WERI-Rb-1 (cell line): ENCODE data around the gene CDKAL1.

Source experiments
- DNase-seq: peaks from one replicate; pipeline ENCODE4 v3.0.0-alpha.2; 2020
- H3K27ac ChIP-seq: fragments of 250-450 bp; sonication (Bioruptor Pico); 2 replicates; pipeline ENCODE4 v1.5.1; 2020; ENCODE audit warnings: mild to moderate bottlenecking, moderate library complexity
- H3K27me3 ChIP-seq: fragments of 250-450 bp; sonication (Bioruptor Pico); 2 replicates; pipeline ENCODE4 v1.5.1; 2021; ENCODE audit warnings: mild to moderate bottlenecking, low read depth, moderate library complexity; ENCODE audit not compliant: insufficient read depth, severe bottlenecking
- H3K36me3 ChIP-seq: fragments of 250-450 bp; sonication (Bioruptor Pico); 2 replicates; pipeline ENCODE4 v1.5.1; 2020; ENCODE audit warnings: mild to moderate bottlenecking, moderate library complexity
- H3K4me3 ChIP-seq: 2 replicates; pipeline ENCODE4 v1.5.1; 2011; ENCODE audit warnings: low read depth, mild to moderate bottlenecking, control low read depth, low read length
- H3K9me3 ChIP-seq: fragments of 250-450 bp; sonication (Bioruptor Pico); 2 replicates; pipeline ENCODE4 v1.5.1; 2021; ENCODE audit warnings: mild to moderate bottlenecking, moderate library complexity; ENCODE audit not compliant: severe bottlenecking
- CTCF ChIP-seq: IDR thresholded peaks from 2 replicates; pipeline ENCODE4 v1.5.1; 2011; ENCODE audit warnings: low read depth, mild to moderate bottlenecking, control low read depth, inconsistent platforms, low read length

Gene CDKAL1

GRCh38 chr6:20775981-20776380 is 241.7 kb downstream of the CDKAL1 start:
- H3K4me3 ChIP-seq = no peak overlapping the region
- no peak overlapping the region for H3K27ac ChIP-seq
- TF ChIP-seq CTCF = no peak
- H3K36me3 ChIP-seq = peaks cover 20% of the 10 kb centered on the region
- no peaks in the 10 kb centered on the region for H3K27me3 ChIP-seq
- no peak for DNase-seq
- H3K9me3 ChIP-seq = peaks cover 6% of the 10 kb centered on the region

- Histone ChIP-seq H3K9me3 (no peaks in the 10 kb centered on the region), H3K4me3 (no peak overlapping the region), H3K27ac (no peak overlapping the region), H3K36me3 (peaks cover 25% of the 10 kb centered on the region), H3K27me3 (no peaks in the 10 kb centered on the region)
- DNase-seq = no peak
- no peak for TF ChIP-seq CTCF
Measured at GRCh38 chr6:20777801-20778200, 243.5 kb downstream of the CDKAL1 start.

- Histone ChIP-seq H3K9me3 (no peaks in the 10 kb centered on the region), H3K36me3 (peaks cover 28% of the 10 kb centered on the region), H3K4me3 (no peak overlapping the region), H3K27me3 (no peaks in the 10 kb centered on the region), H3K27ac (no peak overlapping the region)
- TF ChIP-seq CTCF = no peak
- no peak for DNase-seq
Measured at GRCh38 chr6:20778459-20778858, 244.2 kb downstream of the CDKAL1 start.

GRCh38 chr6:20778912-20779311 is 244.7 kb downstream of the CDKAL1 start:
- Histone ChIP-seq H3K27ac (no peak overlapping the region), H3K9me3 (no peaks in the 10 kb centered on the region), H3K4me3 (no peak overlapping the region), H3K36me3 (peaks cover 32% of the 10 kb centered on the region), H3K27me3 (no peaks in the 10 kb centered on the region)
- DNase-seq = no peak
- TF ChIP-seq CTCF = no peak

GRCh38 chr6:20789162-20789561 is 254.9 kb downstream of the CDKAL1 start:
- DNase-seq = no peak
- H3K27ac ChIP-seq = peak overlapping the region; percentile 5; the same call in 1 of the 2 replicates
- no peaks in the 10 kb centered on the region for H3K27me3 ChIP-seq
- peak; percentile 39 for TF ChIP-seq CTCF
- H3K9me3 ChIP-seq = no peaks in the 10 kb centered on the region
- peaks cover 3% of the 10 kb centered on the region for H3K36me3 ChIP-seq
- no peak overlapping the region for H3K4me3 ChIP-seq

DNA sequence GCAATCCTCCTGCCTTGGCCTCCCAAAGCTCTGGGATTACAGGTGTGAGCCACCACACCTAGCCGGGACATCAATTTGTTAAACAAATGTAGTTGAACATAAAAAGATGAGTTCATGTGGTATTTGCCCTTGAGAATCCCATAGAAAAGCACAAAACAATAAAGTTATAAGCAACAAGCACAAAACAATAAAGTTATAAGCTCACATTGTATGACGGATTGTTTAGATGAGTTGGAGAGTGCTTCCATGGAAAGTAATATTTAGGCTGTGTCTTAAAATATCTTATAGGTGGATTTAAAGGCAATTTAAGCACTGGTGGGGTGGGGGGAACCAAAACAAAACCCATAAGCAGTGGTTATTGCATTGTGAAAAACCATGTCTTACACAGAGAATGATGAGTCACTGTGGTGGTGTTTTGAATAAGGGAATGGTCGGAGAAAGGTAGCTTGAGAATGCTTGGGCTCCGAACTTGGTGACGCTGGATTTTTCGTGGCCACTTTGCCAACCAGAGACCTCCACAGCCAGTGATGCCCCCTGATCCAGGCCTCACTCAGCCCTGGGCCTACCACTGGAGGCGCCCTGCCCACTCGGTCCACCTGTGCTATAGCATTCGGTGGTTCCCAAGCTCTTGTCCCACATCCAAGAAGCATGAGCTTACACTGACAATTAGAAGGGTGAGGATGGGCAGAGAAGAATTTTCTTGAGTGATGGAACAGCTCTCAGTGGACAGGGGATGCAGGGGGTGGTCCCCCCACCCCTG is 256.0 kb downstream of the CDKAL1 start:
- no peak for DNase-seq
- H3K9me3 ChIP-seq = no peaks in the 10 kb centered on the region
- no peak overlapping the region for H3K27ac ChIP-seq
- H3K27me3 ChIP-seq = no peaks in the 10 kb centered on the region
- H3K36me3 ChIP-seq = peaks cover 3% of the 10 kb centered on the region
- H3K4me3 ChIP-seq = no peak overlapping the region
- no peak for TF ChIP-seq CTCF
